ENCODE results near the gene ITGB1BP1.

ITGB1BP1 gene, protein sequence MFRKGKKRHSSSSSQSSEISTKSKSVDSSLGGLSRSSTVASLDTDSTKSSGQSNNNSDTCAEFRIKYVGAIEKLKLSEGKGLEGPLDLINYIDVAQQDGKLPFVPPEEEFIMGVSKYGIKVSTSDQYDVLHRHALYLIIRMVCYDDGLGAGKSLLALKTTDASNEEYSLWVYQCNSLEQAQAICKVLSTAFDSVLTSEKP

DNA sequence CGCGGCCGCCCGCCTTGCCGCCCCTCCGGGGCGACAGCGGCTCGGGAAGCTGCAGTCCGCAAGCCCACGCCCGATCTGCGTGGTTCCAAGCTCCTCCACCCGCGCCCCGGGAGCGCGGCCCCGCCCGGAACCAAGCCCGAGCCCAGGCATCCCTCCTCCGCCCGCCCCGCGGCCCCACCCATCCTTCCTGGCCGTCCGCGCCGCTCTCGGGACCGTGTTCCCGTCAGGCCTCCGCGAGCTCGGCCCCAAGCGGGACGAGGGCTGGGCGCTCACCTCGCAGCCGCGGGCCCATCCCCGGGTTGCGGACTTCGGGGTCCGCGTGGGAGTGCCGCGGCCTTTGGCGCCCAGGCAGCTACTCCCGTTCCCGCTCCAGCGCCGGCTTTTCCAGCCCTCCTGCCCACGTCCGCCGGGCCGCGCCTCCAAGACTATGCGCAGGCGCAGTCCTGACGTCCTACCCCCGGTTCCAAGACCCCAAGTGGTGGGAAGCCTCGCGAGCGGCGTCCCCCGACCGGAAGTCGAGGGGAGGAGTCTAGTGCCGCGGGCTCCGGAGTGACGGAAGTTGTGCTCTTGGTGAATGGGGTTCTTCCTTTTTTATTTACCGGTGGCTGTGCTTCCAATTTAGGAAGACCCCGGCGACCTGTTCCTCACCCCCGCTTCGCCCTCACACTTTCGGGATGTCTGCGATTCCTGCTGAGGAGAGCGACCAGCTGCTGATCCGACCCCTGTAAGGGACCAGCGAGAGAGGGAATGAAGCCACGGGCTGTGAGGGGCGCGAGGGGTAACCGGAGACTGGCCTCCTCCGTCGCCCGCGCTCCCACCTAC is at the start of gene ITGB1BP1, which contains the start of gene CPSF3:
Gene ITGB1BP1 (minus strand): TSS at position 429 of the 822 bp plus-strand sequence. CDS start 4,831 bp downstream, outside the sequence.
Gene CPSF3 (plus strand): TSS at position 555 of the 822 bp plus-strand sequence. CDS start 120 bp downstream, at position 675.
- Histone ChIP-seq H3K9ac (peak within 1 kb of the TSS; percentile 98), H3K27ac (peak within 1 kb of the TSS; percentile 92), H3K9me3 (no peaks in the 10 kb centered on the region), H4K20me1 (peaks cover 42% of the 10 kb centered on the region), H3K4me3 (peak within 1 kb of the TSS; percentile 94), H3K27me3 (no peaks in the 10 kb centered on the region), H3K36me3 (peaks cover 19% of the 10 kb centered on the region), H3K4me1 (peaks cover 48% of the 10 kb centered on the region), H3K4me2 (peak within 1 kb of the TSS; percentile 97)
- TF ChIP-seq Cebpa-rat (IDR thresholded peaks at IDR 0.05) = no peak

DNA sequence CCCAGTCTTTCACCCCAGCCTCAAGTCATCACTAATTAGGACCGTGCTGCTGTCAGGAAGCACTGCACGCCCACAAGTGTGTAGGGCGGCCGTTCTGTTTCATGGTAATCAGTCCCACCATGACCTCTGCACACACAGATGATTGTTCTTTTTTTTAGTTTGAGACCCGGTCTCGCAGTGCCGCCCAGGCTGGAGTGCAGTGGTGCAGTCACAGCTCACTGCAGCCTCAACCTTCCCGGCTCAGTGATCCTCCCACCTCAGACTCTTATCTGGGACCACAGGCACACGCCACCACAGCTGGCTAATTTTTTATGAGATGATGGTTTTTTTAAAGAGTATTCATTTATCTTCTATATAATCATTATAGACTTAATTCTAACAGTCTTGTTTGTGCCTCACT is 49.2 kb upstream of the ITGB1BP1 start:
- Histone ChIP-seq H3K4me3 (no peak overlapping the region), H3K4me2 (peak overlapping the region; percentile 2; the same call in 1 of the 2 replicates), H4K20me1 (no peaks in the 10 kb centered on the region), H3K36me3 (peaks cover 68% of the 10 kb centered on the region), H3K27ac (no peak overlapping the region), H3K9me3 (no peaks in the 10 kb centered on the region), H3K9ac (no peak overlapping the region), H3K27me3 (no peaks in the 10 kb centered on the region), H3K4me1 (peaks cover 47% of the 10 kb centered on the region)
- no peak for TF ChIP-seq Cebpa-rat (IDR thresholded peaks at IDR 0.05)

DNA sequence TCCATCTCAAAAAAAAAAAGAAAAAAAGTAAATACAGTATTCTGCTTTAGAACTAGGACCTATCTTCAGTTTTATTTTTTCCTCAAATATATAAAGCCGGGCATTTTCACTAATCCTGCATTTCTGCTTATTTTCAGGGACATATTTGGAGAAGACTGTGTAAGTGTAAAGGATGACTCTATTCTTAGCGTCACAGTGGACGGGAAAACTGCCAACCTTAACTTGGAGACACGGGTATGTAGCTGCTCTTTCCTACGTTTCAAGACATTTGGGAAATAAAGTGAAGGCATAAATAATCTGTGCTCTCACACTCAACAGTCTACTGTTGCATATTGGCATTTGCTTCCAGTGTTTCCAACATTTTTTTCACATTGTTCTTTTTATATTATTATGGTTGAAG is 47.9 kb upstream of the ITGB1BP1 start:
- Histone ChIP-seq H3K27me3 (no peaks in the 10 kb centered on the region), H4K20me1 (no peaks in the 10 kb centered on the region), H3K9ac (no peak overlapping the region), H3K4me1 (peaks cover 37% of the 10 kb centered on the region), H3K36me3 (peaks cover 65% of the 10 kb centered on the region), H3K4me2 (no peak overlapping the region), H3K9me3 (no peaks in the 10 kb centered on the region), H3K4me3 (no peak overlapping the region), H3K27ac (no peak overlapping the region)
- TF ChIP-seq Cebpa-rat (IDR thresholded peaks at IDR 0.05) = no peak

DNA sequence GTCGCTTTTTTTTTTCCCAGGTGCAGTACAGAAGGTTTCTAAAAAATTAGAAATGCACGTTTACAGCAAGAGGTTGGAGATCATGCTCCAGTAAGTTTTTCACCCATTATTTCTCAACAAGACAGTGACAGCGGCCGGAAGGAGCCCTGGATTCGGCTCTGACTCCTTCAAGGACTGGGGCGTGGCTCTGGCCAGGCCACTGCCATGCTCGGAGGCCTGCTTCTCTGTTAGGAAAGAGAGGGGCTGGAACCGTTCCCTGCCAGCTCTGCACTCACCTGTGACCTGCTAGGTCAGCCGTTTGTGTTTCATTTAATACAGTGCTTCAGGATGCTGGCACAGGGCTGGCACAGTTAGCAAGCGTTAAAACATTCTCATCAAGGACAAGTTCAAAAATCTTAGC is 44.4 kb upstream of the ITGB1BP1 start:
- no peaks in the 10 kb centered on the region for H4K20me1 ChIP-seq
- H3K4me2 ChIP-seq = no peak overlapping the region
- peaks cover 90% of the 10 kb centered on the region for H3K36me3 ChIP-seq
- no peak for TF ChIP-seq Cebpa-rat (IDR thresholded peaks at IDR 0.05)
- H3K9me3 ChIP-seq = no peaks in the 10 kb centered on the region
- H3K9ac ChIP-seq = no peak overlapping the region
- no peaks in the 10 kb centered on the region for H3K27me3 ChIP-seq
- no peak overlapping the region for H3K27ac ChIP-seq
- H3K4me1 ChIP-seq = peaks cover 32% of the 10 kb centered on the region
- H3K4me3 ChIP-seq = no peak overlapping the region

DNA sequence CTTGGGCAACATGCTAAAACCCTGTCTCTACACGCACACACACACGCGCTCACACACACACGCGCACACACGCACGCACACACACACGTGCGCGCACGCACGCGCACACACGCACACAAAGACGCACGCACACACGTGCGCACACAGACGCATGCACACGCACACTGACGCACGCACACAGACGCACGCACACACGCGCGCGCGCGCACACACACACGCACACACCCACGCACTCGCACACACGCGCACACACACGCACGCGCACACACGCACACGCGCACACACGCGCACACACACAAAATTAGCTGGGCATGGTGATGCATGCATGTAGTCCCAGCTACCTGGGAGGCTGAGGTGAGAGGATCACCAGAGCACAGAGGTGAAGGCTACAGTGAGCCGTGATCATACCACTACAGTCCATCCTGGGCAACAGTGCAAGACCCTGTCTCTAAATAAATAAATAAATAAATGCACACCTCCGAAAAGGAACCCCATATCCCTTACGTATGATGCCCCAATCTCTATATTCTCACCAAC is 42.9 kb upstream of the ITGB1BP1 start:
- H4K20me1 ChIP-seq = no peaks in the 10 kb centered on the region
- no peak overlapping the region for H3K27ac ChIP-seq
- no peaks in the 10 kb centered on the region for H3K27me3 ChIP-seq
- peaks cover 25% of the 10 kb centered on the region for H3K4me1 ChIP-seq
- H3K4me2 ChIP-seq = no peak overlapping the region
- TF ChIP-seq Cebpa-rat (IDR thresholded peaks at IDR 0.05) = no peak
- H3K36me3 ChIP-seq = peaks cover 91% of the 10 kb centered on the region
- H3K4me3 ChIP-seq = no peak overlapping the region
- no peak overlapping the region for H3K9ac ChIP-seq
- H3K9me3 ChIP-seq = no peaks in the 10 kb centered on the region

DNA sequence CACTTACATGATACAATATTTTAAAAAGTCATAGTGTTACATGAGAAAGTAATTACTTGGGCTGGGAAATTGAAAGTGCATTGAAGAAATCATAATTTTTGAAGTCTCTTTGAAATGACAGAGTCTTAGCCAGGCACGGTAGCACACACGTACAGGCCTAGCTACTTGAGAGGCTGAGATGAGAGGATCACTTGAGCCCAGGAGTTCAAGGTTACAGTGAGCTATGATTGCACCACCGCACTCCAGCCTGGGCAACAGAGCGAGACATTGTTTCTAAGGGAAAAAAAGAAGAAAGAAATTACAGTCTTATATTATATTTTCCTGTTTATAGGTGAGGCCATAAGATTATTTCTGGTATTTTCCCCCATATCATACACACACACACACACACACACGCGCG is 41.8 kb upstream of the ITGB1BP1 start:
- H4K20me1 ChIP-seq = no peaks in the 10 kb centered on the region
- no peak overlapping the region for H3K4me2 ChIP-seq
- no peak for TF ChIP-seq Cebpa-rat (IDR thresholded peaks at IDR 0.05)
- H3K27ac ChIP-seq = no peak overlapping the region
- H3K36me3 ChIP-seq = peaks cover 89% of the 10 kb centered on the region
- H3K4me1 ChIP-seq = peaks cover 25% of the 10 kb centered on the region
- H3K9ac ChIP-seq = no peak overlapping the region
- H3K9me3 ChIP-seq = no peaks in the 10 kb centered on the region
- no peaks in the 10 kb centered on the region for H3K27me3 ChIP-seq
- H3K4me3 ChIP-seq = no peak overlapping the region

DNA sequence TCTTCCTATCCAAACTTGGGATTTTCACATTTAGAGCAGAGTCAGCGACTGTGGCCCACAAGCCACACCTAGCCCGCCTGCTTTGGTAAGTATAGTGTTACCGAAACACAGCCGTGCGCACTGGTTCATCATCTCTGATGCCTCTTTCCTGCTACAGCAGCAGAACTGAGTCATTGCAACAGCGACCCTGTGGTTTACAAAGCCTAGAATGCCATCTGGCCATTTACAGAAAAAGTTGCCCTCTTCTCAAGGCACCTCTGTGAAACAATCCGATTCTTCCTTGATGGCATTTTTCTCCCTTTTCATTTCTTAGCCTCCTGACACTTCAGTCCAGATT is 40.3 kb upstream of the ITGB1BP1 start:
- Histone ChIP-seq H3K9ac (no peak overlapping the region), H3K27me3 (no peaks in the 10 kb centered on the region), H3K4me3 (no peak overlapping the region), H3K4me1 (peaks cover 25% of the 10 kb centered on the region), H4K20me1 (no peaks in the 10 kb centered on the region), H3K27ac (no peak overlapping the region), H3K4me2 (no peak overlapping the region), H3K9me3 (no peaks in the 10 kb centered on the region), H3K36me3 (peaks cover 89% of the 10 kb centered on the region)
- TF ChIP-seq Cebpa-rat (IDR thresholded peaks at IDR 0.05) = no peak

DNA sequence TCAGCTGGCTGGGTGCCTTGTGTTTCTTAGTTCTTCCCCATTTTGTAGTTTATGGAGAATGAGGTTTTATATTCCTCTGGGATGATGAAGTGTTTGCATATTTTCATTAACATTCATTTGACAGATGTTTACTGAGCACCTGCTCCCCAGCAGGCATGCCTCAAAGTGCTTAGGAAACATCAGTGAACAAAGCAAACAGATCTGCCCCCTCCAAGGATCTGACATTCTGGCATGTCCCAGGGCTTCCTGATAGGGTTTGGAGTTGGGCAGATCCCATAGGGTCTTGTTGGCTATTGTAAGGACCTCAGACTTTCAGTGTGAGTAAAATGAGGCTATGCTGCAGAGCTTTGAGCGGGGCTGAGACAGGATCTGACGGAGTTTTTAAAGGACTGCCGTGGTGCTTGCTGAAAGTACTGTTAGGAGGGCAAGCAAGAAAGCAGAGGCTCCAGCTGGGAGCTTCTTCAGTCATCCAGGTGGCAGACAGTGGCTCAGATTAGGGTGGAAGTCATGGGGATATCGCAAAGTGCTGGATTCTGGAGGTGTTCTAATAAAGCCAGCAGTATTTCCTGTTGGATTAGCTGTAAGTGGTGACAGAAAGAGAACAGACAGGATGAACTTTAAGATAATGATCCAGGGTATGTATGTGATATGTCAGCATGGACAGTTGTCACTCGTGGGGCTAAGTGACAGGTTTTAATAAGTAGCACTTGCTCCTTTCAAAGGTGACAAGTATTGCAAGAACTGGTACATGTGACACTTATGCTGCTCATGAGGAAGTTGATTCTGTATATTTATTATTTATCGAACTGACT is 39.8 kb upstream of the ITGB1BP1 start:
- Histone ChIP-seq H3K9ac (no peak overlapping the region), H4K20me1 (no peaks in the 10 kb centered on the region), H3K4me2 (no peak overlapping the region), H3K27ac (no peak overlapping the region), H3K36me3 (peaks cover 89% of the 10 kb centered on the region), H3K4me1 (peaks cover 25% of the 10 kb centered on the region), H3K27me3 (no peaks in the 10 kb centered on the region), H3K4me3 (no peak overlapping the region), H3K9me3 (no peaks in the 10 kb centered on the region)
- TF ChIP-seq Cebpa-rat (IDR thresholded peaks at IDR 0.05) = no peak

DNA sequence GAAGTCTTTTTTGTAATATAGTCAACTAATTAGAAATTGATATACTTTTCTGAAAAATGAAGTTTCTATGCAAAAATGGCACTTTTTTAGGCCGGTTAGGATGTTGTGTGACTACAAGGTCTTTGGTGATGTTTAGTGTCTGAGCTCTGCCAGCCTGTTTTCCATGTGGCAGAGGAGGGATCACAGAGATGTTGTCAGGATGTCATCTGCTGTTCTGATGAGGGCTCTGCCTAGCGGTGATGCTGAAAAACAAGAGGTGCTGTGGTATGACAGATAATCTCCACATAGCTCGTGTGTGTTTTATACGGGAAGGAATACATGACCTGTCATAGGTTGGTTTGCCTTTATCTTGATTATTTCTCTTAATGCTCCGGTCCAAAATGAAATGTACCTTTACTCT is 39.0 kb upstream of the ITGB1BP1 start:
- H3K36me3 ChIP-seq = peaks cover 91% of the 10 kb centered on the region
- H3K9ac ChIP-seq = no peak overlapping the region
- TF ChIP-seq Cebpa-rat (IDR thresholded peaks at IDR 0.05) = no peak
- H3K4me3 ChIP-seq = no peak overlapping the region
- no peak overlapping the region for H3K27ac ChIP-seq
- H3K4me1 ChIP-seq = peaks cover 25% of the 10 kb centered on the region
- no peak overlapping the region for H3K4me2 ChIP-seq
- H3K9me3 ChIP-seq = no peaks in the 10 kb centered on the region
- no peaks in the 10 kb centered on the region for H4K20me1 ChIP-seq
- H3K27me3 ChIP-seq = no peaks in the 10 kb centered on the region

All from BLaER1 (cell line).